GM19025 (cell line): ENCODE measurements around the gene RNF169.

Experiments
- ATAC-seq: cut with Tn5 transposase; IDR thresholded peaks from one replicate; pipeline ENCODE4 v1.9.1; 2021; ENCODE audit warnings: mild to moderate bottlenecking, low read depth, moderate library complexity; ENCODE audit not compliant: unreplicated experiment

The RNF169 gene

GRCh38 chr11:74748211-74749126 lies at the start of gene RNF169:
Gene RNF169, plus strand, starts transcription at chr11:74748849. Its CDS starts 32 bp downstream, at chr11:74748881.
- ATAC-seq: peak; percentile 97

GRCh38 chr11:74699615-74700396 lies 48.8 kb upstream of the RNF169 start:
- no peak for ATAC-seq

- no peak for ATAC-seq
Measured at GRCh38 chr11:74701351-74701750, 47.3 kb upstream of the RNF169 start.

- ATAC-seq: no peak
Measured at GRCh38 chr11:74702383-74703007, 46.2 kb upstream of the RNF169 start.

- ATAC-seq: no peak
Measured at GRCh38 chr11:74703211-74703610, 45.4 kb upstream of the RNF169 start.

GRCh38 chr11:74707182-74707581 lies 41.5 kb upstream of the RNF169 start:
- ATAC-seq: no peak

- no peak for ATAC-seq
Measured at GRCh38 chr11:74707602-74708510, 40.8 kb upstream of the RNF169 start.

- no peak for ATAC-seq
Measured at GRCh38 chr11:74709175-74709574, 39.5 kb upstream of the RNF169 start.

- no peak for ATAC-seq
Measured at GRCh38 chr11:74710281-74710938, 38.2 kb upstream of the RNF169 start.

GRCh38 chr11:74713686-74714085 lies 35.0 kb upstream of the RNF169 start:
- ATAC-seq: no peak

GRCh38 chr11:74714904-74715303 lies 33.7 kb upstream of the RNF169 start:
- ATAC-seq: no peak

- ATAC-seq: no peak
Measured at GRCh38 chr11:74717221-74717969, 31.3 kb upstream of the RNF169 start.

- ATAC-seq: no peak
Measured at GRCh38 chr11:74719011-74719410, 29.6 kb upstream of the RNF169 start.

GRCh38 chr11:74720596-74721478 lies 27.8 kb upstream of the RNF169 start:
- no peak for ATAC-seq

- ATAC-seq: no peak
Measured at GRCh38 chr11:74721479-74721835, 27.2 kb upstream of the RNF169 start.

- no peak for ATAC-seq
Measured at GRCh38 chr11:74723511-74723910, 25.1 kb upstream of the RNF169 start.

GRCh38 chr11:74725701-74726100 lies 22.9 kb upstream of the RNF169 start:
- no peak for ATAC-seq
